SH-SY5Y (cell line): ENCODE measurements around the gene VSIR.

ENCODE experiments used
- GATA2 ChIP-seq: IDR thresholded peaks from 2 replicates; pipeline ENCODE4 v1.6.1; 2011; ENCODE audit warnings: mild to moderate bottlenecking, low read depth, low read length
- GATA3 ChIP-seq: IDR thresholded peaks from 2 replicates; pipeline ENCODE4 v1.6.1; 2011; ENCODE audit warnings: low read depth, mild to moderate bottlenecking, low read length, moderate library complexity

Gene VSIR

GRCh38 chr10:71720288-71720687 lies 53.0 kb downstream of the VSIR start:
- TF ChIP-seq GATA2 (no peak), GATA3 (no peak)

DNA sequence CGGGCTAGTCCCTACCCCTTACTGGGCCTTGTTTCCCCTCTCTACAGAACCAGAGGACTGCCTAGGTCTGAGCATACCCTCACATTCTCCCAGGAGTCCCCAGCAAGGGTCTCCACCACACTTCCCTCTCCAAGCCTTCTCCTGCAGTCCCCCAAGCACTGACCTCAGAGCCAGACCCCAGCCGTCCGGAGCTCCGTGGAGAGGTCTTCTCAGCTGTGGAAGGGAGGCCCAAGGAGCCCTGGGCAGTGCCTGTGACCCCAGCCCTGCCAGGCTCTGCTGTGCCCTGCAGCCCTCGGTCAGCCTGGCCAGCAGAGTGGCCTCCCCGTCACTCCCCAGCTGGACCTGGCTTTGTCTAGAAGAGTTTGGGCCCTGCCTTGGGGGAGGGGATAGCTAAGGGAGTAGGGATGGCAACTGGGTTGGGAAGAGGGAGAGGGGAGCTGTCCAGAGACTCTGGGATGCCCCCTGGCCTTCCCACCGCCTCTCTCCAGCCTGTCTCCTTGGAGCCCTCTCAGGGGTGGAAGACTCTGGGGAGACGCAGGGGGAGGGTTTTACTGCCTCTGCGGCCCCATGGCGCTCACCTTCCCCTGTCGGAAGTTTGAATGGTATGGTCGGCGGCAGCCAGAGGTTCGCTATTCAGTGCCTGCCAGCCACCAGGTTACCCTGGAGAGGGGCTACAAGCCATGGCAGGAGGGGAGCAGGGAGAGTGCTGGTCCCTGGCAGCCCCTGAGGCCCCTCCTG lies 53.7 kb downstream of the VSIR start, which contains the start of gene C10orf105:
C10orf105 (minus strand) TSS at position 315 of the 738 bp plus-strand sequence. CDS start 3,441 bp downstream, outside the sequence.
- TF ChIP-seq GATA2 = no peak

GRCh38 chr10:71719042-71719441 lies 54.3 kb downstream of the VSIR start:
- no peak for TF ChIP-seq GATA3
- TF ChIP-seq GATA2 = no peak

DNA sequence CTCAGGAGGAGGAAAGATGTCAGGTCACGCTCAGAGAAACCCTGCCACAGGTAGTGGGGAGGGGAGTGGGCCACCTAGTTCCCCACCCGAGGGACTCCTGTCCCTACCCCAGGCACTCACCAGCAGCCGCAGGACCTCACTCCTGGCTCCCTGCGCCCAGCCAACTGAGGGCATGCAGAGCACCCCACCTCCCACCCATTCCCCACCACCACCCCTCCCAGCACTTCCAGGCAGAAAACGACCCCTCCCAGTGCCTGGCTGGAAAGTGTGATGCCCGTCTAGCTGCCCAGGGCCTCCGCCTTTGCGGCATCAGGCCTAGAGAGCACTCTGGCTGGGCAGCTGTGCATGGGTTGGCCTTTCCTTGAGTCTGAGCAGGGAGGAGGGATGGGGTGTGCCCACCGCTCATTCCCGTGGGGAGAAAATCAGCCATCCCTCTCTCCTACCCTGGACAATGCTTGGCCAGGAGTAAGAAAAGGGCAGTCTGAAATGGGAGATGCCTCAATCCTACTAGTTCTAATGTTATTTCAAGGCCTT lies 55.1 kb downstream of the VSIR start:
- TF ChIP-seq GATA3 (no peak), GATA2 (no peak)

DNA sequence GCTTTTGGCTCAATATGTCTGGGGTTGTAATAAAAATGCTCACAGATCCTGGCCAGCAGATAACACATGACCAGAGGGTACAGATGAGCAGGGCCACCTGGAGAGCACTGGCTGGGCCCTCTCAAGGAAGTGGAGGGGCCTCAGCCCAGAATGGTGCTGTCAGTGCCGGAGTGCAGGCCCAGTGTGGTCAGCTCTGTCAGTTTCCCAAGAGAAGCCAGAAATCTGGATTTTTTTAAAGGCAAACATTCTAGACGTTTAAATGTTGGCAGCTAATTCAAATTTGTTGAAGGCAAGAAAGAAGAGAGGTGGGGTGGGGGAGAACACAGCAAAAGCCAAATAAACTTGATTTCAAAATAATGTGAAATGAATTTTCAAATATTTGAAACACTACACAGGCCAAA lies 55.8 kb downstream of the VSIR start:
- TF ChIP-seq GATA2 (peak; percentile 78), GATA3 (no peak)

DNA sequence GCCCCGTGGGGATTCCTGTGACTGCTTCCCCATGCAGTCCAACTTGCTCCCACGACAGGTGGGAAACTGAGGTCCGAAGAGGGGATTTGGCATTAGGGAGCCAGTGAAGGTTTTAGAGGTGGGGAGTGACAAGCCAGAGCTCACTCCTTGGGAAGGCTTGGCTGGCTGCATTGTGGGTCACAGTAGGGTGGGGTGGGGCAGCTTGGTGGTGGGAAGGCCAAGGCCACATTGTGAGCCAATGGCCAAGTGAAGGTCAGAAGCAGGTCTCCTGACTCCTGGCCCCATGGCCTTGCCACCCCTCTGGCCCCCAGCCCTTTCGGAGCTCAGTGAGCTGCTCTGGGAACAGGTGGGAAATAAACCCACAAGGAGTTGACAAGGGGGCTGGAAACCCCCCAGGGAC lies 56.3 kb downstream of the VSIR start:
- TF ChIP-seq GATA2 (no peak), GATA3 (no peak)

DNA sequence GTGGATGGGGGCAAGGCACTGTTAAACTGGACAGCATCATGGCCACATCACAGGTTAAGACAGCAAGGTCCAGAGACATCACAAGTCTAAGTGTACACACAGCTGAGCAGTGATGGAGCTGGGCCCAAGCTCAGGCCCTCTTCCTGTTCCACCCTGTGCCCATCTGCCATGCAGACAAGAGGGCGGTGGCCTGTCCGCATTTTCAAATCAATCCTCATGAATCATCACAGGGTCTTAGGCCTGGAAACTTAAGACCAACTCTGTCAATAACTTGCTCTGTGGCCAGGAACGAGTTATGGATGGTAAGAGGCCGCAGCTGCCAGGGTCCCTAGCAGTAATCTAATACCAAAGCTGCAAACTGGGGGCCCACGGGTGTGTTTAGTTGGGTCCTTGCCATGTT lies 56.9 kb downstream of the VSIR start:
- TF ChIP-seq GATA2 (no peak), GATA3 (no peak)

GRCh38 chr10:71715860-71716259 lies 57.5 kb downstream of the VSIR start:
- TF ChIP-seq GATA3 (no peak), GATA2 (no peak)

GRCh38 chr10:71715026-71715425 lies 58.3 kb downstream of the VSIR start:
- TF ChIP-seq GATA3 (no peak), GATA2 (no peak)

DNA sequence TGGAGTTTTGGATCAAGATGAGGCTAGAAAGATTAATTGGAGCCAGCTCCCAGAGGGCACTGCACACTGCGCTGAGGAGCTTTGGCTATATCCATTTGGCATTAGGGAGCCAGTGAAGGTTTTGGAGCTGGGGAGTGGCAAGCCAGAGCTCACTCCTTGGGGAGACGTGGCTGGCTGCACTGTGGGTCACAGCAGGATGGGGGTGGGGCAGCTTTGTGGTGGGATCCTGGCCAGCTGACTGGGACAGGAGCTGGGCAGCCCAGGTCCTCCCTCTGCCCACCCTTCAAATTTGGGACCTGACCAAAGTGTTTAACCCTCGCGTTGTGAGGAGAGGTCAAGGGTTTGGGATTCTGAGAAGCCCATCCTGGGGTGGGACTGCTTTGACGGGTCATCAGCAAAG lies 58.7 kb downstream of the VSIR start:
- TF ChIP-seq GATA3 = no peak
- TF ChIP-seq GATA2 = no peak

- no peak for TF ChIP-seq GATA3
- no peak for TF ChIP-seq GATA2
Observed at GRCh38 chr10:71714031-71714410, 59.3 kb downstream of the VSIR start.

GRCh38 chr10:71713135-71714030 lies 59.9 kb downstream of the VSIR start:
- TF ChIP-seq GATA3 (no peak), GATA2 (no peak)

- TF ChIP-seq GATA3 (no peak), GATA2 (no peak)
Observed at GRCh38 chr10:71712572-71713134, 60.7 kb downstream of the VSIR start.

DNA sequence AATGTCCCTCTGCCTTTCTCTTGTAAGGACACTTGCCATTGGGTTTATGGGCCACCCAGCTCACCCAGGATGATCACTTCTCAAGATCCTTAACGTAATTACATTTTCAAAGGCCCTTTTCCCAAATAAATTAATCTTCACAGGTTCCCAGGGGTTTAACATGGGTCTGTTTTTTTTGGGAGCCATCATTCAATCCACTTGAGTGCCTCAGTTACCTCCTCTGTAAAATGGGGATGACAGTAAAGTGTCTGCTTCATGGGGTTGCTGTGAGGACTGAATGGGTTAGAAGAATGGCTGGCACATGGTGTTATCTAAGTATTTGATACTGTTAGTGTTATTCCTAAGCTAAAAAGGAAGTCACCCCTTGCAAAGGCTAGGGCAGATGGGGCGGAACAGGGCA lies 61.1 kb downstream of the VSIR start:
- no peak for TF ChIP-seq GATA2
